HepG2 (cell line): ENCODE measurements around the gene SRP14. TPM values are rescaled to one million over a fixed set of nuclear protein-coding genes. Genes with fewer than 3 reads are reported as not detected.

Source experiments
- CSRNP2 ChIP-seq: sonication (generic); formaldehyde crosslinking; conservative IDR thresholded peaks from 2 replicates; pipeline ENCODE4 v1.8.0; 2022; ENCODE audit warnings: low read depth, missing genetic modification reagents
- DMAP1 ChIP-seq: IDR thresholded peaks from 2 replicates; pipeline ENCODE4 v1.6.1; 2016
- FLYWCH1 ChIP-seq: sonication (generic); formaldehyde crosslinking; IDR thresholded peaks from 2 replicates; pipeline ENCODE4 v1.8.1; 2023; ENCODE audit warnings: mild to moderate bottlenecking, missing genetic modification reagents
- FOSL1 ChIP-seq: sonication (generic); formaldehyde crosslinking; IDR thresholded peaks from 2 replicates; pipeline ENCODE4 v1.9.0; 2021; ENCODE audit warnings: missing genetic modification reagents, borderline replicate concordance
- FOXA3 ChIP-seq: IDR thresholded peaks from 2 replicates; pipeline ENCODE4 v1.6.1; 2016; ENCODE audit warnings: missing genetic modification reagents, missing compliant biosample characterization
- FOXK2 ChIP-seq: fragments of 450-650 bp; IDR thresholded peaks from 2 replicates; pipeline ENCODE4 v1.6.1; 2016
- HNRNPH1 ChIP-seq: fragments of 200-400 bp; formaldehyde crosslinking; optimal IDR thresholded peaks from 2 replicates; pipeline ENCODE3; 2017; ENCODE audit warnings: mild to moderate bottlenecking, low read depth, low read length
- HNRNPLL ChIP-seq: fragments of 200-400 bp; formaldehyde crosslinking; IDR thresholded peaks from 2 replicates; pipeline ENCODE4 v1.6.1; 2017; ENCODE audit warnings: mild to moderate bottlenecking, low read depth, low read length; ENCODE audit not compliant: poor library complexity, severe bottlenecking
- NCOA5 ChIP-seq: sonication (generic); formaldehyde crosslinking; IDR thresholded peaks from 2 replicates; pipeline ENCODE4 v1.4.0; 2020; ENCODE audit warnings: missing genetic modification reagents
- SIN3A ChIP-seq: IDR thresholded peaks from 2 replicates; pipeline ENCODE4 v1.6.1; 2011; ENCODE audit warnings: low read depth, mild to moderate bottlenecking, control low read depth, low read length, borderline replicate concordance
- YY1 ChIP-seq: IDR thresholded peaks from 2 replicates; pipeline ENCODE4 v1.6.1; 2011; ENCODE audit warnings: low read length, low read depth, moderate library complexity, mild to moderate bottlenecking; ENCODE audit not compliant: insufficient read depth, insufficient replicate concordance
- ZNF235 ChIP-seq: sonication (generic); formaldehyde crosslinking; IDR thresholded peaks from 2 replicates; pipeline ENCODE4 v1.8.1; 2023; ENCODE audit warnings: mild to moderate bottlenecking, missing genetic modification reagents, borderline replicate concordance
- ZNF83 ChIP-seq: sonication (generic); formaldehyde crosslinking; IDR thresholded peaks from 2 replicates; pipeline ENCODE4 v1.4.0; 2020; ENCODE audit warnings: missing genetic modification reagents, mild to moderate bottlenecking, borderline replicate concordance
- ZSCAN12 ChIP-seq: sonication (generic); formaldehyde crosslinking; IDR thresholded peaks from 2 replicates; pipeline ENCODE4 v1.9.0; 2021; ENCODE audit warnings: mild to moderate bottlenecking, missing genetic modification reagents
- polyA plus RNA-seq, 8 experiments: library from polyadenylated mRNA; depleted of rRNA in 3 of 8; stranded (reverse) in 7 of 8; unstranded in 1 of 8; fragments of >200 nt; fragmentation: Illumina TruSeq in 4 of 8; extraction: Trizol in 4 of 8; gene quantifications; 2 replicates each; pipeline versions ENCODE4 v1.2.1 to v1.2.3, GENCODE V29; 2011 to 2016; ENCODE audit warnings: low read depth in 4 of 8, missing spikeins in 1 of 8, mixed read lengths in 1 of 8; ENCODE audit not compliant: insufficient read depth in 1 of 8
- total RNA-seq, 5 experiments: library from RNA; depleted of rRNA; stranded (reverse); fragments of >200 nt; fragmentation: Illumina TruSeq; extraction: Trizol; gene quantifications; 2 replicates each; pipeline ENCODE4 v1.2.3, GENCODE V29; 2016; ENCODE audit warnings: low read depth in 1 of 5
- TF ChIP-seq, protein P1 (sequence below): sonication (generic); formaldehyde crosslinking; IDR thresholded peaks from 2 replicates; pipeline ENCODE4 v1.8.1; 2023; ENCODE audit warnings: missing genetic modification reagents, mild to moderate bottlenecking, borderline replicate concordance
- TF ChIP-seq, protein P2 (sequence below): sonication (generic); formaldehyde crosslinking; IDR thresholded peaks from 2 replicates; pipeline ENCODE4 v1.9.0; 2022; ENCODE audit warnings: low read depth, missing genetic modification reagents
- TF ChIP-seq, protein P3 (sequence below): sonication (generic); formaldehyde crosslinking; IDR thresholded peaks from 2 replicates; pipeline ENCODE4 v1.4.0; 2020; ENCODE audit warnings: missing genetic modification reagents, mild to moderate bottlenecking, borderline replicate concordance
- TF ChIP-seq, protein P4 (sequence below): sonication (generic); formaldehyde crosslinking; IDR thresholded peaks from 2 replicates; pipeline ENCODE4 v1.9.0; 2021; ENCODE audit warnings: missing genetic modification reagents, mild to moderate bottlenecking, borderline replicate concordance

SRP14 gene
- total and polyA plus RNA-seq, 2 of the 13 experiments (the other 11 are each of a cell fraction or from before 2014, with no cell fraction given) = 208 to 356 TPM

DNA sequence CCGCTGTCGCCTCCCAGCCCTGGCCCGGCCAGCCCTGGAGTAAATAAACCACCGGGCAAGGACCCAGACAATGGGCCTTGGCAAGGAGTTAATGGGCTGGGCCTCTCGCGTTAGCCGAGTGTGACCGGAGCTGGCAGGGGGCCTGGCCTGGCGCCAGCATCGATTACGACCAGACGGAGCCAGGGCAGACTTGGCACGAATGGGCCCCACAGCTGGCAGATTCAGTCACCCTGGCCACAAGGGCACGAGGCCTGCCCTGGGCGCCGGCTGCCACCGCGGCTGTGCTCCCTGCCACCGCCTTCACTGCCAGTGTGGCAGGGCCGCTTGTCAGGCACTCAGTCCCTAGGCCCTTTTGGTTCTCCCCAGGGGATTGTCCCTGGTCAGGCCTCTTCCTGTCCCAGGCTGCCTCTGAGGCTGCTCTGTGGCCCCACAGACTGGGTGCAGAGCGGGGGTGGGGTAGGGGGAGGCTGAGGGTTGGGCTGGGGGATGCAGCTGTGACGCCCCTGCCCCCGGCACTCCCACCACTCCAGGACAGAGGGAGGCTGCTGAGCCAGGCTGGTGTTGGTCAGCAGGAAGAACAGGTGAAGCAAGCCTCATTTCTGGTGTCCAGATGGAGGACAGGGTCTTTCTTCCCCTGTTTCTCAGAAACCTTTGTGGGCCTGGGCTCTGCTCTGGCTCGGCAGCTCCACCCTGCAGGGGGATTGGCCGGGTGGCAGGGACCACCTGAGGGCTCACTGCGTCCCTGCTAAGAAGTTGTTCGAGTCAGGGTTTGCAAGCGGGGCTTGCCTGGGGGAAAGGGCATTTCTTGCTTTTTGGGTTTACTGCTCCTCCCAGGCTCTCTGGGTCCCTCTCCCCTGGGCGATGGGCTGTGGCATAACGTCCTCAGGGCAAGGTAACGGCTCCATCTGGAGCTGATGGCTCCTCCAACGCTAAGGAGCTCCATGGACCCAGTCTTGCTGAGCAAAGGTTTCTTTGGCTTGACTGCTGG lies 30.5 kb upstream of the SRP14 start (continued):
- TF ChIP-seq FLYWCH1 (CRISPR knock-in tag) (no peak), SIN3A (no peak), FOSL1 (CRISPR knock-in tag) (no peak), HNRNPH1 (no peak), FOXK2 (no peak), CSRNP2 (CRISPR knock-in tag) (no peak), DMAP1 (CRISPR knock-in tag) (no peak), NCOA5 (CRISPR knock-in tag) (no peak), YY1 (peak; percentile 34), ZSCAN12 (CRISPR knock-in tag) (no peak), HNRNPLL (no peak), ZNF235 (no peak), ZNF83 (CRISPR knock-in tag) (no peak), FOXA3 (CRISPR knock-in tag) (0 out of 2 replicates have a peak, but pooled peaks have one; percentile 34)
- TF ChIP-seq, protein P1, sequence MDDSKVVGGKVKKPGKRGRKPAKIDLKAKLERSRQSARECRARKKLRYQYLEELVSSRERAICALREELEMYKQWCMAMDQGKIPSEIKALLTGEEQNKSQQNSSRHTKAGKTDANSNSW (CRISPR knock-in tag) = 0 out of 2 replicates have a peak, but pooled peaks have one; percentile 46
- TF ChIP-seq, protein P2, sequence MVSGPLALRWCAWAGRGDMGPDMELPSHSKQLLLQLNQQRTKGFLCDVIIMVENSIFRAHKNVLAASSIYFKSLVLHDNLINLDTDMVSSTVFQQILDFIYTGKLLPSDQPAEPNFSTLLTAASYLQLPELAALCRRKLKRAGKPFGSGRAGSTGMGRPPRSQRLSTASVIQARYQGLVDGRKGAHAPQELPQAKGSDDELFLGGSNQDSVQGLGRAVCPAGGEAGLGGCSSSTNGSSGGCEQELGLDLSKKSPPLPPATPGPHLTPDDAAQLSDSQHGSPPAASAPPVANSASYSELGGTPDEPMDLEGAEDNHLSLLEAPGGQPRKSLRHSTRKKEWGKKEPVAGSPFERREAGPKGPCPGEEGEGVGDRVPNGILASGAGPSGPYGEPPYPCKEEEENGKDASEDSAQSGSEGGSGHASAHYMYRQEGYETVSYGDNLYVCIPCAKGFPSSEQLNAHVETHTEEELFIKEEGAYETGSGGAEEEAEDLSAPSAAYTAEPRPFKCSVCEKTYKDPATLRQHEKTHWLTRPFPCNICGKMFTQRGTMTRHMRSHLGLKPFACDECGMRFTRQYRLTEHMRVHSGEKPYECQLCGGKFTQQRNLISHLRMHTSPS (CRISPR knock-in tag) = peak; percentile 100
- TF ChIP-seq, protein P3, sequence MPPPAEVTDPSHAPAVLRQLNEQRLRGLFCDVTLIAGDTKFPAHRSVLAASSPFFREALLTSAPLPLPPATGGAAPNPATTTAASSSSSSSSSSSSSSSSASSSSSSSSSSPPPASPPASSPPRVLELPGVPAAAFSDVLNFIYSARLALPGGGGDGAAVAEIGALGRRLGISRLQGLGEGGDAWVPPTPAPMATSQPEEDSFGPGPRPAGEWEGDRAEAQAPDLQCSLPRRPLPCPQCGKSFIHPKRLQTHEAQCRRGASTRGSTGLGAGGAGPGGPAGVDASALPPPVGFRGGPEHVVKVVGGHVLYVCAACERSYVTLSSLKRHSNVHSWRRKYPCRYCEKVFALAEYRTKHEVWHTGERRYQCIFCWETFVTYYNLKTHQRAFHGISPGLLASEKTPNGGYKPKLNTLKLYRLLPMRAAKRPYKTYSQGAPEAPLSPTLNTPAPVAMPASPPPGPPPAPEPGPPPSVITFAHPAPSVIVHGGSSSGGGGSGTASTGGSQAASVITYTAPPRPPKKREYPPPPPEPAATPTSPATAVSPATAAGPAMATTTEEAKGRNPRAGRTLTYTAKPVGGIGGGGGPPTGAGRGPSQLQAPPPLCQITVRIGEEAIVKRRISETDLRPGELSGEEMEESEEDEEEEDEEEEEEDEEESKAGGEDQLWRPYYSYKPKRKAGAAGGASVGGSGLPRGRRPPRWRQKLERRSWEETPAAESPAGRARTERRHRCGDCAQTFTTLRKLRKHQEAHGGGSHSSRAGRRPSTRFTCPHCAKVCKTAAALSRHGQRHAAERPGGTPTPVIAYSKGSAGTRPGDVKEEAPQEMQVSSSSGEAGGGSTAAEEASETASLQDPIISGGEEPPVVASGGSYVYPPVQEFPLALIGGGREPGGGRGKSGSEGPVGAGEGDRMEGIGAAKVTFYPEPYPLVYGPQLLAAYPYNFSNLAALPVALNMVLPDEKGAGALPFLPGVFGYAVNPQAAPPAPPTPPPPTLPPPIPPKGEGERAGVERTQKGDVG (CRISPR knock-in tag) = no peak
- TF ChIP-seq, protein P4, sequence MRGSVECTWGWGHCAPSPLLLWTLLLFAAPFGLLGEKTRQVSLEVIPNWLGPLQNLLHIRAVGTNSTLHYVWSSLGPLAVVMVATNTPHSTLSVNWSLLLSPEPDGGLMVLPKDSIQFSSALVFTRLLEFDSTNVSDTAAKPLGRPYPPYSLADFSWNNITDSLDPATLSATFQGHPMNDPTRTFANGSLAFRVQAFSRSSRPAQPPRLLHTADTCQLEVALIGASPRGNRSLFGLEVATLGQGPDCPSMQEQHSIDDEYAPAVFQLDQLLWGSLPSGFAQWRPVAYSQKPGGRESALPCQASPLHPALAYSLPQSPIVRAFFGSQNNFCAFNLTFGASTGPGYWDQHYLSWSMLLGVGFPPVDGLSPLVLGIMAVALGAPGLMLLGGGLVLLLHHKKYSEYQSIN = no peak
